ENCODE measurements around the gene FCHSD2. TPM values are rescaled to one million over a fixed set of nuclear protein-coding genes. Genes with fewer than 3 reads are reported as not detected.

FCHSD2 gene
- total RNA-seq, 1 donor from 2014 or later, result 22.2 TPM

DNA sequence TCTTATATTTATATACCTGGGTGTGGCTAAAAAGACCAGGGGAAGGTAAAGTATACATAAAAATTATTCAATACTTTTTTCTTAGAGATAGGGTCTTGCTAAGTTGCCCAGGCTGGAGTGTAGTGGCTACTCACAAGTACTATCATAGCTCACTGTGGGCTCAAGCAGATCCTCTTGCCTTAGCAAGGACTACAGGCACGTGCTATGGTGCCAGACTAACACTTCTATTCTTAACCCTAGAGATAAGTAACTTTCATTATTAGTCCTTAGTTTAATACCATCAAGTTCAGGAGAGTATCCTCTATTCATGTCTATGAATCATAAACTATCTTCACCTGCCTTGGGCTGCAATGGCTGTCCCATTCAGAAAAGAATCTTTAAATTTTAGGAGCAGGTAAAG is 11.9 kb downstream of the FCHSD2 start:
- Mint-ChIP-seq H3K4me1 (no peaks in the 10 kb centered on the region), H3K27ac (no peak overlapping the region), H3K9me3 (peaks cover 4% of the 10 kb centered on the region), H3K4me3 (no peak overlapping the region), H3K36me3 (peaks cover 40% of the 10 kb centered on the region), H3K27me3 (ENCODE audit: insufficient read depth, low read depth) (no peaks in the 10 kb centered on the region)
- no peak for DNase-seq (ENCODE audit: low spot score)
- Histone ChIP-seq H3K9me3 (ENCODE audit: low read depth) (no peaks in the 10 kb centered on the region), H3K36me3 (peaks cover 9% of the 10 kb centered on the region), H3K27ac (no peak overlapping the region), H3K4me1 (no peaks in the 10 kb centered on the region), H3K27me3 (no peaks in the 10 kb centered on the region), H3F3A (ENCODE audit: low read depth) (no peaks in the 10 kb centered on the region), H3K4me3 (no peak overlapping the region), H3K9ac (no peak overlapping the region), H3K79me2 (ENCODE audit: low read depth) (peaks cover 21% of the 10 kb centered on the region), H3K4me2 (no peak overlapping the region), H2AFZ (replicated peaks) (no peak overlapping the region), H4K20me1 (ENCODE audit: low read depth) (peaks cover 19% of the 10 kb centered on the region)
- TF ChIP-seq EZH2 (IDR thresholded peaks at IDR 0.05), result no peak
- TF ChIP-seq, protein P1, sequence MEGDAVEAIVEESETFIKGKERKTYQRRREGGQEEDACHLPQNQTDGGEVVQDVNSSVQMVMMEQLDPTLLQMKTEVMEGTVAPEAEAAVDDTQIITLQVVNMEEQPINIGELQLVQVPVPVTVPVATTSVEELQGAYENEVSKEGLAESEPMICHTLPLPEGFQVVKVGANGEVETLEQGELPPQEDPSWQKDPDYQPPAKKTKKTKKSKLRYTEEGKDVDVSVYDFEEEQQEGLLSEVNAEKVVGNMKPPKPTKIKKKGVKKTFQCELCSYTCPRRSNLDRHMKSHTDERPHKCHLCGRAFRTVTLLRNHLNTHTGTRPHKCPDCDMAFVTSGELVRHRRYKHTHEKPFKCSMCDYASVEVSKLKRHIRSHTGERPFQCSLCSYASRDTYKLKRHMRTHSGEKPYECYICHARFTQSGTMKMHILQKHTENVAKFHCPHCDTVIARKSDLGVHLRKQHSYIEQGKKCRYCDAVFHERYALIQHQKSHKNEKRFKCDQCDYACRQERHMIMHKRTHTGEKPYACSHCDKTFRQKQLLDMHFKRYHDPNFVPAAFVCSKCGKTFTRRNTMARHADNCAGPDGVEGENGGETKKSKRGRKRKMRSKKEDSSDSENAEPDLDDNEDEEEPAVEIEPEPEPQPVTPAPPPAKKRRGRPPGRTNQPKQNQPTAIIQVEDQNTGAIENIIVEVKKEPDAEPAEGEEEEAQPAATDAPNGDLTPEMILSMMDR (IDR thresholded peaks at IDR 0.05), result no peak

DNA sequence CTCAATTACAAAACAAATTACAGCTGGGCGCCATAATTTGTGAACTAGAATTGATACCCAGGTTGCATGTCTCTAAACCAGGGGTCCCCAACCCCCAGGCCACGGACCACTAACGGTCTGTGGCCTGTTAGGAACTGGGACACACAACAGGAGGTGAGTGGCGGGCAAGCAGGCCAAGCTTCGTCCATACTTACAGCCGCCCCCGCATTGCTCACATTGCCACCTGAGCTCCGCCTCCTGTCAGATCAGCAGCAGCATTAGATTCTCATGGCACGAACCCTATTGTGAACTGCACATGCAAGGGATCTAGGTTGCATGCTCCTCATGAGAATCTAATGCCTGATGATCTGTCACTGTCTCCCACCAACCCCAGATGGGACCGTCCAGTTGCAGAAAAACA is 12.9 kb downstream of the FCHSD2 start:
- Mint-ChIP-seq H3K4me3 (no peak overlapping the region), H3K36me3 (peaks cover 40% of the 10 kb centered on the region), H3K27me3 (ENCODE audit: insufficient read depth, low read depth) (no peaks in the 10 kb centered on the region), H3K4me1 (no peaks in the 10 kb centered on the region), H3K9me3 (peaks cover 8% of the 10 kb centered on the region), H3K27ac (no peak overlapping the region)
- H4K20me1 ChIP-seq (ENCODE audit: low read depth), result peaks cover 19% of the 10 kb centered on the region
- DNase-seq (ENCODE audit: low spot score), result no peak
- TF ChIP-seq EZH2 (IDR thresholded peaks at IDR 0.05), result no peak
- TF ChIP-seq EZH2phosphoT487 (IDR thresholded peaks at IDR 0.05), result no peak
- TF ChIP-seq, protein P1 (IDR thresholded peaks at IDR 0.05), result no peak
- peaks cover 9% of the 10 kb centered on the region for H3K36me3 ChIP-seq
- no peak overlapping the region for H3K9ac ChIP-seq
- peaks cover 17% of the 10 kb centered on the region for H3K79me2 ChIP-seq (ENCODE audit: low read depth)
- no peaks in the 10 kb centered on the region for H3K9me3 ChIP-seq (ENCODE audit: low read depth)
- H3K4me3 ChIP-seq, result no peak overlapping the region
- no peak overlapping the region for H3K27ac ChIP-seq
- H3K4me2 ChIP-seq, result no peak overlapping the region
- H3F3A ChIP-seq (ENCODE audit: low read depth), result no peaks in the 10 kb centered on the region
- H3K27me3 ChIP-seq, result no peaks in the 10 kb centered on the region
- no peaks in the 10 kb centered on the region for H3K4me1 ChIP-seq
- no peak overlapping the region for H2AFZ ChIP-seq (replicated peaks)

DNA sequence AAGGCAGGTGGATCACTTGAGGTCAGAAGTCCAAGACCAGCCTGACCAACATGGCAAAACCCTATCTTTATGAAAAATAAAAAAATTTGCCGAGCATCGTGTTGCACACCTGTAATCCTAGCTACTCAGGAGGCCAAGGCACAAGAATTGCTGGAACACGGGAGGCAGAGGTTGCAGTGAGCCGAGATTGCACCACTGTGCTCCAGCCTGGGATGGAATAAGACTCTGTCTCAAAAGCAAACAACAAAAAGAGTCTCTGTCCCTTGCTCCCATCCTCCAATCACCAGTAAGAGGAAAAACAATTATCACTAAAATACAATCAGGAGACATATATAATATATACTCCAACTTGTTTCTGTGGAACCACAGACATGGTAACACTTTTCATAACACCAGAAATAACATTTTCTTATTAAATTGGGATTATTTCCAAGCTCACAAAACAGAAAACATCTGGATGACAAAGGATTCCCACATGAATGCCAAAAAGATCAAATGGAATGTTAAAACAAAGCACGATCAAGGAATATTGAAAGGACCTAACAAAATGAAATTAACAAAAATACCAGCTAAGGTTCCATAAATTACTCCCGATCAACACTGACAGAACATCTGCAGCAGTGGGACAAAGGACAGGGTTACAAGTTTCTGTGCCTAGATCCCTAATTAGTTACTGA is 15.2 kb downstream of the FCHSD2 start:
- peaks cover 43% of the 10 kb centered on the region for H3K36me3 Mint-ChIP-seq
- Histone ChIP-seq H3K9me3 (ENCODE audit: low read depth) (no peaks in the 10 kb centered on the region), H3F3A (ENCODE audit: low read depth) (no peaks in the 10 kb centered on the region), H4K20me1 (ENCODE audit: low read depth) (peaks cover 12% of the 10 kb centered on the region), H3K79me2 (ENCODE audit: low read depth) (peaks cover 8% of the 10 kb centered on the region), H3K4me3 (no peak overlapping the region), H3K4me1 (no peaks in the 10 kb centered on the region), H3K4me2 (no peak overlapping the region), H3K27ac (no peak overlapping the region), H2AFZ (replicated peaks) (no peak overlapping the region), H3K27me3 (no peaks in the 10 kb centered on the region), H3K36me3 (peaks cover 9% of the 10 kb centered on the region), H3K9ac (no peak overlapping the region)
- no peak for DNase-seq (ENCODE audit: low spot score)
- H3K4me3 Mint-ChIP-seq, result no peak overlapping the region
- no peaks in the 10 kb centered on the region for H3K4me1 Mint-ChIP-seq
- H3K27ac Mint-ChIP-seq, result no peak overlapping the region
- TF ChIP-seq, protein P1 (IDR thresholded peaks at IDR 0.05), result no peak
- TF ChIP-seq EZH2 (IDR thresholded peaks at IDR 0.05) (no peak), EZH2phosphoT487 (IDR thresholded peaks at IDR 0.05) (no peak)
- H3K9me3 Mint-ChIP-seq, result peaks cover 8% of the 10 kb centered on the region
- H3K27me3 Mint-ChIP-seq (ENCODE audit: insufficient read depth, low read depth), result no peaks in the 10 kb centered on the region
